Mucosa of gallbladder (tissue), 1 donor: Measurements from ENCODE around the gene RBMS1. TPM values are rescaled to one million over a fixed set of nuclear protein-coding genes. Genes with fewer than 3 reads are reported as not detected.

Experiments used
- DNase-seq: peaks from one replicate; pipeline ENCODE4 v3.0.0-alpha.2; 2020; ENCODE audit warnings: low spot score
- total RNA-seq: library from RNA; stranded (reverse); gene quantifications from one replicate; pipeline ENCODE4 v1.2.1, GENCODE V29; 2021
- donor health status: DM: no; HTN: no; CAD: no.

Gene RBMS1, protein sequence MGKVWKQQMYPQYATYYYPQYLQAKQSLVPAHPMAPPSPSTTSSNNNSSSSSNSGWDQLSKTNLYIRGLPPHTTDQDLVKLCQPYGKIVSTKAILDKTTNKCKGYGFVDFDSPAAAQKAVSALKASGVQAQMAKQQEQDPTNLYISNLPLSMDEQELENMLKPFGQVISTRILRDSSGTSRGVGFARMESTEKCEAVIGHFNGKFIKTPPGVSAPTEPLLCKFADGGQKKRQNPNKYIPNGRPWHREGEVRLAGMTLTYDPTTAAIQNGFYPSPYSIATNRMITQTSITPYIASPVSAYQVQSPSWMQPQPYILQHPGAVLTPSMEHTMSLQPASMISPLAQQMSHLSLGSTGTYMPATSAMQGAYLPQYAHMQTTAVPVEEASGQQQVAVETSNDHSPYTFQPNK
- 36.2 TPM for total RNA-seq

DNA sequence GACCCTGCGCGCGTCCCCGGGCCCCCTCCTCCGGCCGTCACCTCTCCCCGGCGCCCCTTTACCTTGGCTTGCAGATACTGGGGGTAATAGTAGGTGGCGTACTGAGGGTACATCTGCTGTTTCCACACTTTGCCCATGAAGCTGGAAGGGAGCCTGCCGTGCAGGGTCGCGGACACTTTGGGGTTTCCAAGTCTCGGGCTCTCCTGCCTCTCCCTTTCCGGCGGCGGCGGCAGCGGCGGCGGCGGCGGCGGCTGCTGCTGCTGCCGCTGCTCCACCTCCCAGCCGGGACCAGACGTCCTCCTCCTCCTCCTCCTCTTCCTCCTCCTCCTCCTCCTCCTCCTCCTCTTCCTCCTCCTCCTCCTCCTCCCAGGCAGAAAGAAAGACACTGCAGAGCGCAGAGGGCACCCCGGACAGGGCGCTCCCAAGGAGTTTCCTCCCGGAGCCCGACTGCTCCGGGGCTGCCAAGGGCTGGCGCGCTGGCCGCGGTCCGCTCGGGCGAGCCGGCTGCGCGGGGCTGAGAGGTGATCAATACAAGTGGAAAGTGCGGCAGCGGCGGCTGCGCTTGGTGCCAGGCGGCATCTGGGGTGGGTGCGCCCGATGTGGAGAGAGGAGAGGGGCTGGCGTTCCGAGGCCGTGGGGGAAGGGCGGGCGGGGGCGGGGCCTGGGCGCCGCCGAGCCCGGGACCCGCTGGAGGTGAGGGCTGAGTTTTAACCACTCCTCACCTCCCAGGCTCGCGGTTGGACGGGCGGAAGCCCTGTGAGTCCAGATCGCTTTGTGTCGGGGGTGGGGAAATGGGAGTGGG, at the start of gene RBMS1:
RBMS1 (minus strand) TSS at position 581 of the 802 bp plus-strand sequence; CDS start at position 137, 444 bp downstream.
- peak; percentile 24 for DNase-seq

DNA sequence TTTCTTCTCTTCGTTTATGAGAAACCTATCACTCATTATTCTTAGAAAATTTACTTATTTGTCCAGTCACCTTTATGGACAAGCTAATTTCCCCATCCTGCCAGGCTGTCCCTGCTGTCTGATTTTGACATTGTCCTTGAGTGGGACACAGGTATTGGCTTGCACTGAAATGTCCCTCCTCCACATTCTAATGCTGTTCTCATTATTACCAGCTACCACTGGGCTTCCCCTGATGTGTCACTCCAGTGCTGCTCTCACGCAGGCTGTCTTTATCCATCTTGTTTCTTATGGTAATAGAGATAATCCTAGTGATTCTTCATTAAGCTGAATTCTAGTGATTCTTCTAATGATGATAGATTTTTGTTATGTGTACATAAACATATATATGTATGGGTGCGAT, 48.1 kb upstream of the RBMS1 start:
- no peak for DNase-seq

DNA sequence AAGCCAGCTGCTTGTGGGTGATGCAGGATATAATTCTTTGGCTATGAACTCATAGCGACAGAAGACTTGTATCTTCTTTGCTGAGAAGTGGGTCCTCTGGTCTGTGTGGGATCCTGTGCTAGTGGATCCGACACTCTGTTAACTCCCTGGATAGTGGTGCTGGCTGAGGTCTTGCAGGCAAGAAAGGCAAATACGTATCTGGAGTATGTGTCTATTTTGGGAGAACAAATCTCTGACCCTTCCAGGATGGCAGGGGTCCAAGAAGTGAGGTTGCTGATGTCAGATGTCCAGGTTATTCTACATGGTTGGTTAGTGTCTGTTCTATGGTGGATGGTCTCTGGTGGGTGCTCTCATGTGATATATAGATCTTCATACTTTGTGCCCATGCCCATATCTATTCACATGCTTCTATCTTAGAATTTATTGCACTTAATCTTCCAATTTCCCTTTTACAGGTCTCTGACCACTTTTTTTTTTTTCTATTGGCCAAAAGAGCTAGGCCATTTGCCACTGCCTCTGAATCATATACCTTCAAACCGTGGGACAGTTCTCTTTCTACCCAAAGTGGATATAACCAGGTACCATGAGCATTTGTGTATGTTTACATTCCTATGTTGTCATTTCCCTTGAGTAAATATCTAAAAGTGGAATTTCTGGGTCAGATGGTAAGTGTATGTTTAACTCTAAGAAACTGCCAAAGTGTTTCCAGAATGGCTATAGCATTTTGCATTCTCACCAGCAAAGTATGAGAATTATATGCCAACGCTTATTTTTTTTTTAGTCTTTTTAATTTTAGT, 45.1 kb upstream of the RBMS1 start:
- DNase-seq = no peak

DNA sequence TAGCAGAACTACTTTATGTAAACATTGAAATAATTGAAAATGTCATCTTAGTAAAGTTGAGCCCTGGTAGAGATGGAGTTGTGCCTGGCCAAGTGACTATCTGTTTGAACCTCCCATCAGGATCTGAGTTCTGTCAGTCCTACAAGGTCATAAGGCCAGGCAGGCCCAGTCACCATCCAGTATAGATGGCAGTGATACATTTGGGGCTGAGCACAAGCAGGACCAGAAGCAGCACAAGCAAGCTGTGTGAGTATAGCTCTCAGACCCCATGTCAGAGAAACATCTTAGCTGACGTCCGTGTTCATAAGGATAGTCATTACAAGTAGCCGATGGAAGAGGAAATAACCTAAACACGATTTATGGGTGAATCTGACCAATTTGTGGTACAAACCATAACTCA, 44.5 kb upstream of the RBMS1 start:
- no peak for DNase-seq

DNA sequence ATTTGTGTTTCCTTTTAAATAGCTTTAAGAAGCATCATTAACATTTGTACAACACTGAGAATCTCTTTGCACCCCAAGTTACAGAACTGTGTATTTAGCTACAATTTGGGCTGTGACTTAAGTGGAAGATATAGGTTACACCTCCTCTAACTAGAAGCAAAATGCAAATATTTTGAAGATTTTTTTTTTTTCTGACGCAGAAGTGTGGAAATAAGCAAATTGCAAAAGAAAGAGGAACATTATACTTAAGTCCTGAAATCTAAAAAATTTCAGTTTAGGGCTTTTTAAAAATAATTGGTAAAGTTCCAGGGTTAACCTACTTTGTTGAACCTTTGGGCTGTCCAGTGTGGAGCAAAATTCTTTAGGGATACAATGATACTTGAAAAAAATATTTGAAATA, 41.4 kb upstream of the RBMS1 start:
- no peak for DNase-seq

DNA sequence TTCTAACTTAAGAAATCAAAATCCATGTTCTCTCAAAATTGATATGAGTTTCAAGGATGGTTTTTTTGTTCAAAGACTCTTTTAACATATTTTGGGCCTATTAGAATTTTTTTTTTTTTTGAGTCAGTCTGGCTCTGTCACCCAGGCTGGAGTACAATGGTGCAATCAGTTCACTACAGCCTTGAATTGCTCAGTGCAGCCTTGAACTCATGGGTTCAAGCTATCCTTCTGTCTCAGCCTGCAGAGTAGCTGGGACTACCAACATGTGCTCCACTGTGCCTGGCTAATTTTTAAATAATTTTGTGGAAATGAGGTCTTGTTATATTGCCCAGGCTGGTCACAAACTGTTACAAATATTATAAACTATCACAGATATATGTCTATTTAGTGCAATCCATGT, 40.6 kb upstream of the RBMS1 start:
- DNase-seq = no peak

DNA sequence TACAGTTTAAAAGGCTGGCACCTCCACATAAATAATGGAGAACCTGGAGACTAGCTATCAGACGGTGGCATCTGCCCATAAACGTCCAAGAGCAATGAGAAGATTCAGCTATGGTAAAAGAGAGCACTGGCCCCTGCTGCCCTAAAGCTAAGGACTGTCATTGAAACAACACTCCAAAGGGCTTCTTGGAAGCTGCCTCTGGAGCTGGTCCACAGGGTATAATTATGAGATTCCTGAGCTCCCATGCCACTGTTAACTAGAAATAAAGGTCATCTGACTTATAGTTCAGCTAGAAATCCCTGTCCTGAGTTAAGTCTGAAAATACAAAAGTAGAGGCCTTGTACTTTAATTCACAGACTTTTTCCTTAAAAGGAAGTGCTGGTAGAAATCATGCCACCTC, 39.9 kb upstream of the RBMS1 start:
- no peak for DNase-seq

DNA sequence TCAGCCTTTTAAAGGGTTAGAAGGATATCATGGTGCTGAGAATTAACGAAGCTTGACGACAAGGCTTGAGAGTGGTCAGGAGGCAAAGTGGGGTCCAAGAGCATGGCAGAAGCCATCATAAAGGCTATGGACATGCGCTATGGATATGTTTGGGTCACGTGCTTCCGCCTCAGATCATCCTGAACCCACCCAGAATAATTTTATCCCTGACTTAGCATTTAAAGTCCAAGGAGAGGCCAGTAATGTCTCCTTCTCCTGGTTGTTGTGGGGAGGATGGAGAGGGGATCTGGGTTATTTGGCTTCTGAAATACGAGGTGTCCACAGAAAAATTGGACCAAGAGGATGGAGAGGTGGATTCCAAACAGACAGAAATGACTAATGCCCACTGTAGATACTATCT, 38.8 kb upstream of the RBMS1 start:
- DNase-seq = no peak

DNA sequence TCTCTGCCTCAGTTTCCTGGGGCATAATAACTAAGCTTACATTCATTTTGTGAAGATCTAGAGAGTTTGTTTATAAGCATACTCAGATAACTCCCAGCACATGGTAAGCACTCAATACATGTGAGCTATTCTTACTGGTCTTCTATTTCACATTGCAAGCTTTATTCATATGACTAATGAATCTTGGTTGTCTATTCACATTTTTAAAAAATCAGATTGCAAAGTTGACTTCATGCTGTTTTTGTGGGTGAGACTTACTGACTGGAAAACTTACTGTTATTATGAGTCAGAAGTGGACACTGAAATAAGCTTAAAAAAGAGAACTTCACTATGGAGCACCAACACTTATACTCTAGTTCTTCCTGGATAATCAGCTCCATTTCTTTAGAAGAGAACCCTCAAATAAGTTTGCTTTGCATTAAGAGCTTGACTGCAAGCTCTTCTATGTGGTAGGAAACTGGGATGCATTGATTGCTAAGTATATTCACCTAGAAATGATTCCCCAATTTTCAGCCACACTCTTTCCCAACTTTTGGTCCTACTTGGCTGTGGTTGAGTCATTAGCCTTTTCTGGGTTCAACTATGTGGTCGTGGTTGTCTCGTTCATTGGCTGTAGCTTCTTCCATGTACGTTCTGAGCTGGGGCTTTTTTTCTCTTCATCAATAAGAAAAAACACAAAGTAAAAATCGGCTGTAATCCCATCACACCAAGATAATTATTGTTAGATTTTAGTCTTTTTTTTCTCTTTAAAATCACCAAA, 29.5 kb upstream of the RBMS1 start:
- DNase-seq = no peak

DNA sequence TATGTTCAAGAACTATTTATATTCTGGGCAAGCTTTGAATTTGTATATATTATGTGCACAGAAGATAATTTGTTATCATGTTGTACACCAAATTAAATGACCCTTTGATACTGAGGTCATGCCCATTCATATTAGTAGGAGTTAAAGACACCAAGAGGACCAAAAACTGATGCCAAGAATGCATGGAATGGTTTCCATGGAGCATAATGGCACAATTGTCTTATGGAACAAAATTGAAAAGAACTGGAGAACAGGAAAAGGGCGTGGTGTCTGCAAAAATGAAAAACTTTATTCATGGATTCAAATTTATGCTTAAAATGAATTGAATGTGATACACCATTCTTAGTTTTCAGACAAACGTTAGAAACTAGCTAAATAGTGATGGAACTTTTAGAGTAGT, 24.1 kb upstream of the RBMS1 start:
- DNase-seq = no peak

DNA sequence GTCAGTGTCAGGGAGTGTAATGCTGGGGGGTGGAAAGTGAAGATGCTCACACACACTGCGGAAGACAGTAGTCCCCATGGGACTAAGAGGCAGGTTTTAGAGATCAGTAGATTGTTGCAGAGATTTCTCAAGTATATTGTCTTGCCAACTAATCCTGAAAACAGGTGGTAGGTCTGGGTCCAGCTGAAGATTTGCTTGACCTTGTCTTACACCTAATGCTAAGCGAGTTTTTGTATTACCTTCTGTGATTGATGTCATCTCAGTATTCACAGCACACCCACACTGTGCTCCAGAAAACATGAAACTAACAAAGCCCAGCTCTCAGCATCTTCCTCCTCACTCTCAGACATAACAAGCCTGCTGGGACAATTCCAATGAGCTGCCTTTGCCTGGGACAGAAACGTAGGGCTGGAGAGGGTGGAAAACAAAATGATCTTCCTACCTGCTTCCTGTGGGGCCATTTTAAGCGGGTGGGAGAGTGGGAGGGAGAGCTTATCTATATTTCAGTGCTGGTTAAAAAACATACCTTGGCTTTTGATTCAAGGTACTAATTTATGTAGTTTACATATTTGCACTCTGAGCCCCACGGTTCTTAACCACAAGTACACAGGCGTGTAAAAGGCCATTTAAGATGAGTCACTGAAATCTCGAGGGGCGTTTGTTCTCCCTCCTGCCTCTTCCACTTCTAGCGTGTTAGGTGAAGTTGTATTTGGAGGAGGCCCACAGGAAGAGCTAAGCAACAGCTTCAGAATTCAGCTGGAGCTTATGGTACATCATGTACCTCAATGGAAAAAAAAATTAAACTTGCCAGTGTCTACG, 23.1 kb upstream of the RBMS1 start:
- DNase-seq = no peak

DNA sequence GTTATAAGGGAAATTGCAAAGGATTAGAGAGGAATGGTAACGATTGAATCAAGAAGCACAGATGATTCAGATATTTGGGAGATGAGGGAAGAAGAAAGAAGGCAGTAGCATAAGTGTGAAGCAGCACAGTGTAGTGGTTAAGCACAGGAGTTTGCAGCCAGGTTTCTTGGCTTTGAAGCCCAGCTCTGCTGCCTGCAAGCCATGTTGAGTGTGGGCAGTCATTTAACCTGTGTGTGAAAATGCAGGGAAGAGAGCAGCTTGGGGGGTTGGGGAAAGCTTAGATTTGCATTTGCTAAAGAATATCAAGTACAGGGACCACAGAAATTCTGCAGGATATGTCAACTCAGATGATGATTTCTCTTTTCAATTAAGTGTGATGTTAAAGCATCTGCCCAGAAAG, 21.5 kb upstream of the RBMS1 start:
- DNase-seq = no peak

DNA sequence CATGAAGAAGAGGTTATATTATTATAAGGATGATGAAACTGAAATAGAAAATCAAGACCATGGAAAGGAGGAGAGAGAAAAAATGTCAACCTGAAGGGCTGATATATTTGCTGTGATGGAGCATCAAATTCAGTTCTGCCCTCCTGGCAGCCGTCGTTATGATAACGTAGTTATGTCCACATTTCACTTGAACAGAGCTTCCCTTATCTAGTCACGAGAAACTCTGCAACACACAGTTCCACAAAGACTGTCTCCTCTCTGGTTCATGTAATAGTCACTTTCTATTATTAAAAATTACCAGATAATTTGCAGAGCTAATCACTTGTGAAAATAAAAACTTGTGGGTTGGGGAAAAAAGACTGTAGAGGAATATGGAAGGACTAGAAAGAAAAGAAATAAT, 19.5 kb upstream of the RBMS1 start:
- no peak for DNase-seq

DNA sequence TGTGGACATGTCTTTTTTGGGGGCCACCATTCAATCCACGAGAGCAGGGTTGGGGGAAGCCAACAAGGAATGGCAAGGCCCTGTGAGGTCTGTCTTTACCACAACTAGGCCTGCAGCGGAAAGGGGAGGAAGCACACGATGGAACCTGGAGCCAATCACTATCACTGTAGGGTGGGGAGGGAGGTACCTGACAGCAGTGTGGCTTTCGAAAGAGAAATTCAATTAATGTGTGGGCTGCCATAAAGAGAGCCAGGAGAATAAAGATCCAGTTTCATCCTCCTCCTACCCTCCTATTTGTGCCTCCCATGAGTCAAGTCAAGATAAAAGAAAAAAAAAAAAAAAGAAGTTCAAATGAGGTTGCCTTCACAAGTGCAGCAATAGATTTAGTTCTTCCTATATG, 18.9 kb upstream of the RBMS1 start:
- no peak for DNase-seq

DNA sequence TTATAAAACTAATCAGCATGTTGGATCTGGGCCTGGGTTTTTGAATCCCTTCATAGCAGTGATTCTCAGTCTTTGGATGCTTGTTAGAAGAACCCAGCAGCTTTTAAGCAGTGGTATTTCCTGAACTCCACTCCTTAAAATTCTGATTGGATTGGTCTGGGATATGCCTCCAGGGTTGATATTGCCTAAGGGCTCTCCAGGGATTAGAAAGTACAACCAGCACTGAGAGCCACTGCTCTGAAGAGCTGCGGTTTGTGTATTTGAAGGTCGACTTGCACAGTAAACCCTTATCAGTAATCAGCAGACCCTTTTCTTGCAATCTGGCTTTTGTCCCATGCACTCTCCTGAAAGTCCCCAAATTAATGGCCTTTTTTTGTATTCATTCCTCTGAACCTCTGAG, 17.0 kb upstream of the RBMS1 start:
- DNase-seq = no peak

DNA sequence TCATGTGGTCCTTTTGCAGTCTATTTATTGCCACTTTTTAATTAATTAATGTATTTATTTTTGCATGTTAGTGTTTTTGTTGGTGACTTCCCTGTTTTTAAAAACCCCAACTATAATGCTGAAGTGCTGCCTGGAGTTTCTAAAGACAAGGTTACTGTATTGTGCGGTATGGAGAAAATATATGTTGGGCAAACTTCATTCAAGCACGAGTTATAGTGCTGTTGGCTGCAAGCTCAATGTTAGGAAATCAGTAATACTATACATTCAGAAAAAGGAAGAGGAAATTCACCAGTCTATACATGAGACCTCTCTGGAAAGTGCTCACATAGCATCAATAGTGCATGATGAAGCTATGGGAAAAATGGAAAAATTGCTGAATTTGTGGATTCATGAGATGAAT, 15.4 kb upstream of the RBMS1 start:
- DNase-seq = no peak

DNA sequence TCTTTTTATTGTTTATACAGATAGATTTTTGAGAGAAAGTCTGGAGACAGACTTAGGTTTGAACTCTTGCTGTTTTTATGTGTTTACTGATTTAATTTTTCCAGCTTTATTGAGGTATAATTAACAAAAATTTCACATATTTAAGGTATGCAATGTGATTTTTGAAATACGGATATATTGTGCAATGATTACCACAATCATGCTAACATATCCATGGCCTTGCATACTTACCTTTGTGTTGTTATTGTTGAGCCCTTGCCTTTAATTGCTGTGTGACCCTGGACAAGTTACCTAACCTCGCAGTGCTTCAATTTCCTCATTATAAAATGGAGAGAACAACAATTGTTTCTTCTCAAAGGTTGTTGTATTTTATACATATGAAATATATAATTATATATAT, 13.9 kb upstream of the RBMS1 start:
- DNase-seq = no peak

DNA sequence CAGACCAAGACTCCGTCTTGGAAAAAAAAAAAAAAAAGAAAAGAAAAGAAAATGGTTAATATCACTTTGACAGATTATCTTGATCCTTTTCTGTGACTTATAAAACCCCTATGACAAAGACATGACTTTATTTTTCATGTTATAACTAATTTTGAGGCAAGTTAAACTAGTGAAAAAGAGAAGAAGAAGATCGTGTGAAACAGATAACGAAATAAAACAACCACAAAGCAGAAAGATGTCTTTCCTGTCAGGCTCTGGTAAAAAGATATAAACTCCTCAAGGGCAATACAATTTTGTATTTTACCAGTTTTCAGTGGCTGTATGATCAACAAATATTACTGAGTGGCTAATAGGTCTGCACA, 13.4 kb upstream of the RBMS1 start:
- DNase-seq = no peak

DNA sequence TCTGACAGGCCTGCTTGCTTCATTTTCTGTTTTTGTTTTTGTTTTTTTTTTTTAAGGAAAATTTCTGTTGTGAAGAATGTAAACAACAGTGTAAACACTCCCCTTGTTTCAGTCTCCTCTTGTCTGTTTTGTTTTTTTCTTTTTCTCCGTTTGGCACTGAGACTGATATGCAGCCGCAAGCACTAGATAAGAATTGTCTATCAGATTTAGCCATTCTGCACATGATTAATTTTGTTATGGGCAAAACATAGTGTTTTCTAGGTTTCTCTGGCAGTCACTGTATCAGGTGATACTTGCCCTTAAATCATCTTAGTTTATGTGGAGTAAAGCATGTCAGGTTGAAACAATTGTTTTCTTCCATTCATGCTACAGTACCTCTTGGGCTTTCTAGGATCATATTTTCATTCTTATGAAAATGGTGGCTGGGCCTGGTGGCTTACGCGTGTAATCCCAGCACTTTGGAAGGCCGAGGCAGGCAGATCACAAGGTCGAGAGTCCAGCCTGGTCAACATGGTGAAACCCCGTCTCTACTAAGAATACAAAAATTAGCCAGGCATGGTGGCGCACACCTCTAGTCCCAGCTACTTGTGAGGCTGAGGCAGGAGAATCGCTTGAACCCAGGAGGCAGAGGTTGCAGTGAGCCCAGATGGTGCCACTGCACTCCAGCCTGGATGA, 12.9 kb upstream of the RBMS1 start:
- DNase-seq = no peak

DNA sequence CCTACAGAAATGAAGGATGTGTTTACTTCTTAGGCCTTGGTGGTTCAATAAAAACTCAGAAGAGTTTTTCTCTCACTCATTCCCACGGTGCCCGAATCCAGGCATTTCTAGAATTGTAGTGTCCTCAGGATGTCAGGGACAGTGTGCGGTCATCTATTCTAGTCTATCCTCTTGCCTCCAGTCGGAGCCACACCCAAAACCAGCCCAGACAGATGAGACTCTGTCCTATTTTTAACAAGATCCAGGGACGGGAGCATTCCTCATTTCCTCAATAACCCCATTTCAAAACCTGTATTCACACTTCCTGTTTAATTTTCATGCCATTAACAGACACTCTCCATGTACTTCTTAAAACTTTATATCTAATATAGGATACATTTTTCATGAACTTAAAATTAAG, 11.6 kb upstream of the RBMS1 start:
- DNase-seq = no peak
